HUES64 (cell line): Measurements from ENCODE around the gene LTC4S.

Experiments
- H3K27ac ChIP-seq: 2 replicates; pipeline ENCODE4 v1.7.0; 2013; ENCODE audit warnings: low read depth, low read length, inconsistent platforms
- H3K27me3 ChIP-seq: 2 replicates; pipeline ENCODE4 v1.6.1; 2013; ENCODE audit warnings: mild to moderate bottlenecking, low read length; ENCODE audit not compliant: insufficient read depth
- H3K36me3 ChIP-seq: 2 replicates; pipeline ENCODE4 v1.6.1; 2013; ENCODE audit warnings: mild to moderate bottlenecking, low read length; ENCODE audit not compliant: insufficient read depth
- H3K4me1 ChIP-seq: 2 replicates; pipeline ENCODE4 v1.6.1; 2013; ENCODE audit warnings: mild to moderate bottlenecking, low read length, moderate library complexity; ENCODE audit not compliant: insufficient read depth
- H3K4me3 ChIP-seq: 2 replicates; pipeline ENCODE4 v1.5.1; 2013; ENCODE audit warnings: mild to moderate bottlenecking, low read length, moderate library complexity
- H3K9ac ChIP-seq: 2 replicates; pipeline ENCODE4 v1.6.1; 2013; ENCODE audit warnings: mild to moderate bottlenecking, low read depth, low read length
- H3K9me3 ChIP-seq: 2 replicates; pipeline ENCODE4 v1.6.1; 2013; ENCODE audit warnings: low read depth, low read length; ENCODE audit not compliant: insufficient read depth
- WGBS: fragments of 150-250, 120-280 bp; methylation state at CpG from one replicate; pipeline ENCODE4 v1.1.7; 2013; ENCODE audit warnings: missing lambda C conversion rate; 5-methylcytosine and 5-hydroxymethylcytosine counted together

LTC4S gene

DNA sequence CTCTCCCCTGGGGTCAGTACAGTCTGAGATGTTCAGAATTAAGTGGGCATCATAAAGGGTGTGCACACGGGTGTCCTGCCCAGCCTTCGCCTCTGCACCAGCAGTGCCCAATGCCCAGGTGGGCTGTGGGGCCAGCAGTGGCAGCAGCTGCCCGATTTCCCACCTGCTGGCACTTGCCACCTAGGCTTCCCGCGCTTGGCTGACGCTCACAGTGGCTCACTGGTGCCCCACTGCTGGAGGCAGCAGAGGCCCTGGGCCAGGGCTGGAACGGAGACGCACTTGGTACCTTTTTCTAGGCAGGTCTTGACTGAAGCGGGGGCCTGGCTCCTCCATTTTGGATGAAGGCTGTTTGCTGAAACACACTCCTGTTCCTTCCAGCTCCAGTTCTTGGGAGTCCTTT, 47.8 kb downstream of the LTC4S start:
- H3K9ac ChIP-seq, result no peak overlapping the region
- peaks cover 13% of the 10 kb centered on the region for H3K9me3 ChIP-seq
- peaks cover 72% of the 10 kb centered on the region for H3K36me3 ChIP-seq
- H3K27ac ChIP-seq, result no peak overlapping the region
- no peaks in the 10 kb centered on the region for H3K4me1 ChIP-seq
- no peaks in the 10 kb centered on the region for H3K27me3 ChIP-seq
- no peak overlapping the region for H3K4me3 ChIP-seq
- 93% methylated on average over 9 of the region's 9 CpGs for WGBS
